Stimulated activated CD8-positive, alpha-beta memory T cell treated with anti-CD3 and anti-CD28 coated beads, Interleukin-4, amount 100 ng/mL, for 24 hours (primary cell): ENCODE measurements around the gene OSR1.

Experiments used
- DNase-seq: peaks from one replicate; pipeline ENCODE4 v3.0.0-alpha.2; 2020; ENCODE audit warnings: low read depth

The OSR1 gene

GRCh38 chr2:19357402-19358241 lies 801 bp downstream of the OSR1 start:
- no peak for DNase-seq

DNA sequence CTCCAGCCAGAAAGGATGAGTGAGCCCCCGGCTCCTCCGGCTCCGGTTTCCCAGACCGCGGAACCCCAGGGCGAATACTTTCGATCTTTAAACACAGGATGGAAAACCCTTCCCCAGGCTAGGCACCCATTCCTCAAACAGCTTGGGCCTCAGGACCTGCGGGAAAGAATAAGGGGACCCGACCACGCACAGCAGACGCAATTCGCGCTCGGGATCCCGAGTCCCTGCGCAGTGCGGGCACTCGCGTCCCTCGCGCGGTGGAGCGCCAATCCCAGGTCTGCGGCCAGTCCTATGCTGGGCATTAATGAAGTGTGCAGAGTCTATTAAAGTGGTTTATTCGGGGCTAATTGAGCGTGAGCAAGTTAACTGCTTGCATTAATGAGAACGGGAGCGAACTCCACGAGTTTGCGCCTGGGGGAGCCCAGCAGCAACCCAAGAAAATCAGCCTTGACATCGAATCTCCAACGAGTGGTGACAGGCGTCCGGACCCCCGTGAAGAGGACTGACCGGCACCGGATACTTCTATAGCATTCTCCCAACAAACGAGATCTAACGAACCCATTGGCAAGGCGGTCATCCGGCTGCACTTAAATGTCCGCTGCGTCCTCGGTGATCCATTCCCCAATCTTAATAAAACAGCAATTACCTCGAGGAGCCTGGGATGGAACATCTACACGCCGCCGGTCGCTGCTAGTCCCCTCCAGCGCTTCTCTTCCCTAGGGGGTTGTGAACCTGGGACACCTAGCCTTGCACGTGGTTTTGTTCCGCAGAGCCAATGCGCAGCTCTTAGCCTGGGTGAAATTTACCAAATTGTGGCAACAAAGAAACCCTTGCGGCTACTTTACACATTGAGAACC lies 1.6 kb downstream of the OSR1 start:
- no peak for DNase-seq

DNA sequence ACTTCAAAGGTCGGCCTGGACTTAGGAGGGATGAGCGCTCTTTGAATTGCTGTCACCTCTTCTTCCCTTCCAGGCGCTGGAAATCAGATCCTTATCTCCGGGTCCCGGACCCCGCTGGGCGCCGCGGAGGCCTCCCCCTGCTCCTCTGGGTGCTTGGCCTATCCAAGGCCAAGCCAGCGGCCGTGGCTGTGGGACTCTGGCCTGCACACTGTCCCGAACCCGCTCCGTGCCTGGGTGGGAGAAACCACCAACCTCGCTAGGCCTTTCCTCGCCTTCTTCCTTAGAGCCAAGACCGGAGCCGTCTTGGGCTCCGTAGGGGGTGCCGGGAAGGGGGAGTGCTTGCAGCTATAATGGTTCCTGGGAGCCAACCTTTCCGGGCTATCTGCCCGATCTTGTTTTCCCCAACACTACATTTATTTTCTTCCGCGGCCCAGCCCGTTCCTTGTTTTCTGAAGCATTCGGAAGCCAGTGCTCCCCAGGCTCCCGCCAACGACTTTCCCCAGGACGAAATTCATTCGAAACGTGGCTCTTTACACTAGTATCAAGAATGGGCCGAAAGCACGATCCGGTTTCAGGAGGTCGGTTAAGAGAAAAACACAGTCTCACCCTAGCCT lies 2.4 kb downstream of the OSR1 start:
- no peak for DNase-seq

DNA sequence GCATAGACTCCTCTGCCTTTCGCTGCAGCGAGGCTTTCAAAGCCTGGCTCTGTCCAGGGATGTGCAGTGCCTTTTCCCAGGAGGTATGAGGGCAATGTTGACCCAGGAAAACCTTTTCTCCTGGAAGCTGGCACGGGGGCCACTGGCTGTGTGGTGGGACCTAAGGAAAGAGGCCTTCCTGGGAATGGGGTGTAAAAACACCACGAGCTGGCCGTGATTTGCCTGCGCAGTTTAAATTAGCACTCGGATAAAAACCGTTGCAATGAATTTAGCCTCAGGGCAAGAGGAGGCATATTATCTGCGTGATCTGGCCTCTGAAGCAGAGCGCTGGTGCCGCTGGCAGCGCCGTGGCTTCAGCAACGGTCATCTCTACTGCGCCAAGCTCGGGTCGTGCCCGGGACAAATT lies 3.0 kb downstream of the OSR1 start:
- no peak for DNase-seq

- DNase-seq = no peak
Observed at GRCh38 chr2:19355014-19355405, 3.4 kb downstream of the OSR1 start.

- DNase-seq = no peak
Observed at GRCh38 chr2:19353721-19354050, 4.7 kb downstream of the OSR1 start.

- no peak for DNase-seq
Observed at GRCh38 chr2:19352946-19353720, 5.3 kb downstream of the OSR1 start.

DNA sequence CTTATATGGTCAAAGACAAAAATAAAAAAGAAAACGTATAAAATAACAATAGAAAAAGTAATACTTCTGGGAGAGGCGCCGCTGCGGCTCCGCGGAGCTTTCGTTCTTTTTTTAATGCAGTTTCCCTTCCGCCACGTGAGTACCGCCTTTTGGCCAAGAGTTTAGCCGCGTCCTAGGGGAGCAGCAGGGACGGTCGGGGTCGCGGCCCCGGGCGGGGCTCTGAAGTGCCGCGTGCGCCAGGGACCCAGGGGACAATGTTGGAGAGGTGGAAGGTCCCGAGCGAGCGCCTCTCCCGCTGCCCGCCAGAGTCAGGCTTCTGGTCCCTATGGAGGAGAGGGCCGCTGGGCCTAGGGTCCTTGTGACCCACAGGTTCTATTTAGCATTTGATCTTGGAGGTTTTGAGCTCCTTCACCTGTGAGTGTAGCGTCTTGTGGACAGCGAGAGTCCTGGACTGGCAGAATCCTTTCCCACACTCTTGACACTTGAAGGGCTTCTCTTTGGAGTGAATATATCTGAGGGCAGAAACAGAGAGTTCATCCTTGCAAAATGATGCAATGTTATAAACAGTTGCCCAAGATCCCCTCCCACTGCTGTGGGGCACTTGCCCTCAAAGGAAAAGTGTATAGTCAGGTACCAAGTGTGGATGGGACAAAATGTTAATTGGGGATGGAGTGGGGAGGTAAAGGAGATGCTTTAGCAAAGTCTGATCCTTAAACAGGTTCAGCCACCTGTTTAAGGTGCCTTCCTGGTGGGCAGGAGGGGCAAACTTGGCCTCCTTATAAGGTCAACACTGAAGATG lies 6.3 kb downstream of the OSR1 start:
- DNase-seq = no peak

GRCh38 chr2:19351499-19351898 lies 6.9 kb downstream of the OSR1 start:
- no peak for DNase-seq

- DNase-seq = no peak
Observed at GRCh38 chr2:19350678-19351401, 7.6 kb downstream of the OSR1 start.

GRCh38 chr2:19349911-19350677 lies 8.3 kb downstream of the OSR1 start:
- no peak for DNase-seq

GRCh38 chr2:19348692-19349091 lies 9.7 kb downstream of the OSR1 start:
- DNase-seq = no peak

- peak; percentile 89 for DNase-seq
Observed at GRCh38 chr2:19347619-19348562, 10.5 kb downstream of the OSR1 start.

- no peak for DNase-seq
Observed at GRCh38 chr2:19346983-19347618, 11.3 kb downstream of the OSR1 start.

- DNase-seq = no peak
Observed at GRCh38 chr2:19337742-19338141, 20.7 kb downstream of the OSR1 start.

DNA sequence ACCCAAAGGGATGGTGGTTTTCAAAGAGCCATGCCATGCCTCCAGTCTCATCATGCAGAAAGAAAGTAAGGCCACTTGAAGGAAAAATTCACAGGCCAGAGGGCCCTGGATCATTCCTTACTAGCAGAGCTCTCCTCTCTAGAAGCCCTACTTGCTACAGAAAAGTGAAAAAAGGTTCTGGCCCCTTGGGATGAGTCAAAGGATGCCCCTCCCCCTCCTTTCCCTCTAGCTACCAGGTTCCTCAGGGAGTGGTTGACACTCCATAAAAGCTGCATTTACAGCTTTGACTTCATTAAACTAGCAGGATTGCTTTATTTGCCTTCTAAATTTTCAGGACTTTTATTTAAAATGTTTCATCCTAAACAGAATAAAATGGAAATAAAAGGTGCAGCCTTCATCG lies 21.2 kb downstream of the OSR1 start:
- no peak for DNase-seq

- DNase-seq = no peak
Observed at GRCh38 chr2:19336781-19337180, 21.6 kb downstream of the OSR1 start.

DNA sequence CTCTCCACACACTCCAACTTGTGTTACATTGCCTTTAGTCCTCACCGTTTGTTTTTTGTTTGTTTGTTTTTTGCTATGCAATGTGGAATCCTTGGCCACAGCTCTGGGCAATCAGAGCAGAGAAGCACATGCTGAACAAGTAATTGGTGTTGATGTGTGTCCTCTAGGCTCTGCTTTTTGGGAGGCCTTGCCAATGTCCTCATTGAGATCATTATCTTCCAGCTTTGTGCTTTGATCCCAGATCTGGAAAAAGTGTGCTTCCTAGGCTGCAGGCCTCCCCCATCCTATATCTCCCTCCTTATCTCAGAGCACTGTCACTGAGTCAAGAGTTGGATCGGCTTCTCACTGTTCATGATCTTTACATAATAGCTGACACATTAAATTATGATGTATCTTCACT lies 25.9 kb downstream of the OSR1 start:
- no peak for DNase-seq
